Muscle layer of duodenum (tissue), 2 donors: ENCODE results near the gene CUL2.
"Not testable (repeated sequence)": the region's sequence is repeated elsewhere in the genome, so short reads cannot be mapped to it uniquely, and the experiment has no call there.

ENCODE experiments used
- H3K27ac ChIP-seq: one replicate; pipeline ENCODE4 v1.7.0; 2013; ENCODE audit warnings: mild to moderate bottlenecking, low read length
- H3K27me3 ChIP-seq: one replicate; pipeline ENCODE4 v1.7.0; 2013; ENCODE audit warnings: low read depth, mild to moderate bottlenecking, control low read depth, low read length
- H3K36me3 ChIP-seq, 2 donors: one replicate each; pipeline ENCODE4 v1.7.0; 2013; ENCODE audit warnings: low read length in 2 of 2, control low read depth in 1 of 2, mild to moderate bottlenecking in 1 of 2; ENCODE audit not compliant: insufficient read depth in 2 of 2, control insufficient read depth in 1 of 2
- H3K4me1 ChIP-seq, 2 donors: one replicate each; pipeline ENCODE4 v1.7.0; 2013; ENCODE audit warnings: low read length in 2 of 2, mild to moderate bottlenecking in 2 of 2, control low read depth in 1 of 2, moderate library complexity in 1 of 2; ENCODE audit not compliant: insufficient read depth in 2 of 2, control insufficient read depth in 1 of 2
- H3K4me3 ChIP-seq, 2 donors: one replicate each; pipeline ENCODE4 v1.7.0; 2013; ENCODE audit warnings: low read length in 2 of 2, low read depth in 1 of 2, mild to moderate bottlenecking in 1 of 2
- H3K9me3 ChIP-seq, 2 donors: one replicate each; pipeline ENCODE4 v1.7.0; 2013; ENCODE audit warnings: low read length in 2 of 2, control low read depth in 1 of 2, mild to moderate bottlenecking in 1 of 2; ENCODE audit not compliant: control insufficient read depth in 1 of 2
- donor health status: healthy.

Gene CUL2

DNA sequence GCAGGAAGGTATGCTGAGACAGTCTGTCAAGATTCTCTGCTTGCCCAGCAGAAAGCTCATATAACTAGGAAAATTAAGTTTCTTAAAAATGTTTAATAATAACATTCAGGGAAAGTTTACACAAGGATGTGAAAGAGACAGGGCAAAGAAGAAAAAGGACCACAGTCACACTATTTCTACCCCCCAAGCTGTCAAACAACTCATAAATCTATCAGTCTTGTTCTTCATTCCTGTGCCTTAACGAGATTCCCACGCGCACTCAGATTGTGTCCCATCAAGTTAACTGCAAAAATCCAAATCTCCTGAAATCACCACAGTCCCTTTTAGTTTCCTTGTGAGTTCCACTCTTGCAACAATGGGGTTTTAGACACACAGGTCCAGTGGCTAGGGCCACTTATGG, 14.9 kb downstream of the CUL2 start:
- H3K9me3 ChIP-seq: no peaks in the 10 kb centered on the region
- no peak overlapping the region for H3K4me3 ChIP-seq
- H3K27ac ChIP-seq: no peak overlapping the region
- H3K27me3 ChIP-seq: no peaks in the 10 kb centered on the region
- H3K36me3 ChIP-seq: no peaks in the 10 kb centered on the region
- H3K4me1 ChIP-seq: no peaks in the 10 kb centered on the region

DNA sequence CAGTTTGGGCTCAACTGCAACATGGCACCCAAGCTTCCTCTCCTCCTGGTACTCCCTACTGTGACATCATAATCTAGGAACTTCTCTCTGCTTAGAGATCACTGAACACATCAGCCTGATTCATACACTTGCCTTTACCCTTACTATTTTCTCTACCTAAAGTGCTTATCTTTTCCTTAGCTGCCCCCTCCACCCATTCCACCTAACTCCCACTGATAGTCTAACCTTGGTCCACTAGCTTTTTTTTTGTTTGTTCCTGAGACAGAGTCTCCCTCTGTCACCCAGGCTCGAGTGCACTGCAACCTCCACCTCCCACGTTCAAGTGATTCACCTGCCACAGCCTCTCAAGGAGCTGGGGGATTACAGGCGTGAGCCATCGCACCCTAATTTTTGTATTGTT, 15.9 kb downstream of the CUL2 start:
- Histone ChIP-seq H3K9me3 (no peaks in the 10 kb centered on the region), H3K27me3 (no peaks in the 10 kb centered on the region), H3K4me3 (no peak overlapping the region), H3K36me3 (peaks cover 0 to 5% of the 10 kb centered on the region in 2 donors), H3K4me1 (no peaks in the 10 kb centered on the region), H3K27ac (no peak overlapping the region)

- Histone ChIP-seq H3K36me3 (peaks cover 8 to 21% of the 10 kb centered on the region in 2 donors), H3K9me3 (no peaks in the 10 kb centered on the region), H3K4me1 (no peaks in the 10 kb centered on the region), H3K27me3 (no peaks in the 10 kb centered on the region), H3K4me3 (no peak overlapping the region), H3K27ac (no peak overlapping the region)
Observed at GRCh38 chr10:35070521-35070920, 19.6 kb downstream of the CUL2 start.

DNA sequence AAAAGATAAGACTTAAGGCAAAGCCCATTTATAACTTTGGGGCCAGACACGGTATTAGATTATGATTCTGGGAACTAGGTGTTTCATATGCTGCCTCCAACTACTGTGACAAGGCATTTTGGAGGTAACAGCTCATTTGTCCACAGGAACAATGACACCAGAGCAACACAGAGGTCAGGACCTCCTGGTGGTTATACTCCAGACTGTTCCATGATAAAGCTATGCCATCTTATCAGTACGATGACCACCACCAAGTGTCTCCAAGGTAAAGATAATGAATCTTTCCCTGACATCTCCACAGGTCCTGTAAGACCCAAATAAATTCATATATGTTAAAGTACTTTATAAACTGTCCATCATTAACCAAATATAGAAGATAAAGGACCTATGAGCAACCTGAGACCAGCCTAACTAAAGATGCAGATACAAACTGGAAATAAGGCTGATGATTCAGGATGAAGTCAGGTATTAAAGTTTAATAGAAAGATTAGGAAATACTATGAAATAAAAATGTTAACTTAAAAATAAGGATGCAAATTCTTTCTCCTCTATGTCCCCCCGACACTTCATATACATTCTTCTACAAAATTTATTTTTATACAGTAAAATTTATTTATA, 26.2 kb downstream of the CUL2 start:
- H3K36me3 ChIP-seq: peaks cover 29 to 35% of the 10 kb centered on the region in 2 donors
- H3K4me3 ChIP-seq: no peak overlapping the region
- no peaks in the 10 kb centered on the region for H3K4me1 ChIP-seq
- H3K27ac ChIP-seq: no peak overlapping the region
- no peaks in the 10 kb centered on the region for H3K9me3 ChIP-seq
- no peaks in the 10 kb centered on the region for H3K27me3 ChIP-seq

DNA sequence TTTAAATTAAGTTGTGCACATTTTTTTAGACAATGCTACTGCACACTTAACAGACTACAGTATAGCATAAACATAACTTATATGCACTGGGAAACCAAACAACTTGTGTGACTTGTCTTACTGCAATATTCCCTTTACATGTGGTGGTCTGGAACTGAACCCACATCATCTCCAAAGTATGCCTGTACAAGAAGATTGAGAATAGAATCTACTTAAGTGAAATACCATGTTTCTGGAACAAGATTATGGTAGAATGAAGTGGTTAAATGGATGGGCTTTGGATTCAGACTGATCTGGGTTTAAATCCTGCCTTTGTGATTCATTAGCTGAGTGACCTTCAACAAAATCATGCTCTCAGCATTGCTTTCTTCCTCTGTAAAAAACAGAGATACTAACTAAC, 30.7 kb downstream of the CUL2 start:
- Histone ChIP-seq H3K27ac (no peak overlapping the region), H3K9me3 (no peaks in the 10 kb centered on the region), H3K36me3 (peaks cover 34 to 43% of the 10 kb centered on the region in 2 donors)

GRCh38 chr10:35058686-35059085, 31.5 kb downstream of the CUL2 start:
- Histone ChIP-seq H3K4me3 (no peak overlapping the region), H3K36me3 (peaks cover 35 to 43% of the 10 kb centered on the region in 2 donors), H3K27me3 (no peaks in the 10 kb centered on the region), H3K27ac (no peak overlapping the region), H3K9me3 (no peaks in the 10 kb centered on the region), H3K4me1 (peaks cover 0 to 5% of the 10 kb centered on the region in 2 donors)

More for the DNA sequence above, 30.7 kb downstream of the CUL2 start:
- no peaks in the 10 kb centered on the region for H3K27me3 ChIP-seq
- peaks cover 0 to 5% of the 10 kb centered on the region in 2 donors for H3K4me1 ChIP-seq
- no peak overlapping the region for H3K4me3 ChIP-seq

GRCh38 chr10:35058134-35058533, 32.0 kb downstream of the CUL2 start:
- no peak overlapping the region for H3K27ac ChIP-seq
- H3K4me1 ChIP-seq: peaks cover 0 to 5% of the 10 kb centered on the region in 2 donors
- no peaks in the 10 kb centered on the region for H3K9me3 ChIP-seq
- H3K36me3 ChIP-seq: peaks cover 36 to 43% of the 10 kb centered on the region in 2 donors
- H3K27me3 ChIP-seq: no peaks in the 10 kb centered on the region
- no peak overlapping the region for H3K4me3 ChIP-seq

DNA sequence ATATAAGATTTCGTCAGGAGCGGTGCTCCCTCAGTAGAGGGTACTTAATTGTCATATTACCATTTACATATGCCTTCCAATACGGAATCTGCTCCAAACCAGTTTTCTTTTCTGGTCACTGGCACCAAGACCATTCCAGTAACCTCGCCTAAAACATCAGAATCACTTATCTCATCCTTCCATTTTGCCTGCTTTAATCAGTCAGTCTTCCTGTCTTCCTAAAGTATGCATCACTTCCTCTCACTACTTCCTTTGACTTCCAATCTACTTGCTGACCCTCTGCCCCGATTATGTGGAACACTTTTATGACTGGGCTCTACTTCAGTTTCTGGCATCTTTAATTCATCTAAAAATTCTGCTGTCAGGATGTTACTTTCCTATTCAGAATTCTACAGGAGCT, 33.5 kb downstream of the CUL2 start:
- Histone ChIP-seq H3K27me3 (no peaks in the 10 kb centered on the region), H3K9me3 (no peaks in the 10 kb centered on the region), H3K4me3 (no peak overlapping the region), H3K4me1 (peaks cover 0 to 5% of the 10 kb centered on the region in 2 donors), H3K27ac (no peak overlapping the region), H3K36me3 (peaks cover 38 to 40% of the 10 kb centered on the region in 2 donors)

DNA sequence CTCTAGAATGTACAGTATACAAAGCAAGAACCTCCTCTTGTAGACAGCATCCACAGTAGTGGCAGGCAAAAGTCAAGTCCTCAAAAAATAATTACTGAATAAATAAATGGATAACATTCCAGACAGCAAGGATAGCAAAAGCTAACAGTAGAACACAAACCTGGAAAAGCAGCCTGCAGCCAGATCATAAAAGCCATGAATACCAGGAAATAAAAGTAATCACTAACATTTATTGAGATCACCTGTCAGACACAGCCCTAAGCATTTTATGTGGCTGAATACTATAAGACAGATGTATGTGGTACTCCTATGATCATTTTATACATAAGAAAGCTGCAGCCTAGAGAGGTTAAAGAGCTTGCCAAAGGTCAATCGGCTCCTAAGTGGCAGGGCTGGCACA, 34.0 kb downstream of the CUL2 start:
- Histone ChIP-seq H3K4me1 (peaks cover 0 to 5% of the 10 kb centered on the region in 2 donors), H3K4me3 (no peak overlapping the region), H3K9me3 (no peaks in the 10 kb centered on the region), H3K27me3 (no peaks in the 10 kb centered on the region), H3K27ac (no peak overlapping the region), H3K36me3 (peaks cover 38 to 40% of the 10 kb centered on the region in 2 donors)

DNA sequence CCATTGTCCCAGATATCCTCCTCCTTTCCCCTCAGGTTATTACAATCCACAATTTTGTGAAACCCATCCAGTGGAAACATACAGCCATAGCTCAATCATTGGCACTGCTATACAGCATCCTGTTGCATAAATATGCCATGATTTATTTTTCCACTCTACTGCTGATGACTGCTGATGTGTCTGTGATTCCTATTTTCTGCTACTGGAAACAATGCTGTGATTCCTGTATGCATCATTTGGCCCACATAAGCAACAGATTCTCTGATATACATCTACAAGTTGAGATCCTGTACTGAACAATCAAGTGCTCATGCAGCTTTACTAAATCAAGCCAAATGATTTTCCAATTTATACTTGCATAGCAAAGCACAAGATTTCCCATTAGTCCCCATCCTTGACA, 39.6 kb downstream of the CUL2 start:
- H3K36me3 ChIP-seq: peaks cover 17% of the 10 kb centered on the region in 2 donors
- H3K4me1 ChIP-seq: peaks cover 0 to under 1% of the 10 kb centered on the region in 2 donors
- no peak overlapping the region for H3K27ac ChIP-seq
- no peak overlapping the region for H3K4me3 ChIP-seq
- no peaks in the 10 kb centered on the region for H3K9me3 ChIP-seq
- H3K27me3 ChIP-seq: no peaks in the 10 kb centered on the region

DNA sequence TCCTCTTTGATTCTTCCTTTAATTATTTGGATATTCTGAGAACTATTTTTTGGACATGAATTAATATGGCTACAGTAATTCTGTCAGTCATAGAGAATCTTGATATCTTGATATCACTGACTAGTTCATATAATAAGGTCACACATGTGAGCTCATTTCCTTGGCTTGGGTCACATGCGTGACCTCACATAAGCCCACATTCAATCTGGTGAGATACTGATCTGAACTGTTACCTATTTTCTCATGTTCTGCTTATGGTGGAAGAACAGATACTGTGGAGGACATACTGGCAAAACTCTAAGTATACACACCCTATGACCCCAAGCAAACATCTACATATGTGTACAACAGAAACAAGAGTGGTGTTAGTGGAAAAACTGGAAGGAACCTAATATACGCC, 44.1 kb downstream of the CUL2 start:
- Histone ChIP-seq H3K27ac (no peak overlapping the region), H3K4me3 (no peak overlapping the region), H3K4me1 (no peaks in the 10 kb centered on the region), H3K27me3 (no peaks in the 10 kb centered on the region), H3K36me3 (peaks cover 18 to 30% of the 10 kb centered on the region in 2 donors), H3K9me3 (no peaks in the 10 kb centered on the region)

DNA sequence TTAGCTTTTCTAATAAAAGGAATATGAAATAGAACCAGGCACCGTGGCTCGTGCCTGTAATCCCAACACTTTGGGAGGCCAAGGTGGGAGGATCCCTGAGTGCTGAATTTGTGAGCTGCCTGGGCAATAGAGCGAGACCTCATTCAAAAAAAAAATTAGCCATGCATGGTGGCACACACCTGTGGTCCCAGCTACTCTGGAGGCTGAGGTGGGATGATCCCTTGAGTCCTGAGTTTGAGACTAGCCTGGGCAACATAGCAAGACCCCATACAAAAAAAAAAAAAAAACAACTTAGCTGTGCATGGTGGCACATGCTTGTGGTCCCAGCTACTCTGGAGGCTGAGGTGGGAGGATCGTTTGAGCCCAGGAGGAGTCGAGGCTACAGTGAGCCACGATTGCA, 44.9 kb downstream of the CUL2 start:
- not testable (repeated sequence) for H3K4me3 ChIP-seq, H3K4me1 ChIP-seq, H3K27ac ChIP-seq, H3K27me3 ChIP-seq, H3K9me3 ChIP-seq
- peaks cover 23 to 30% of the 10 kb centered on the region in 2 donors for H3K36me3 ChIP-seq
